HCT116 (cell line): ENCODE results near the gene PRKAG1.

Experiments
- CEBPB ChIP-seq: IDR thresholded peaks from 2 replicates; pipeline ENCODE4 v1.6.1; 2012; ENCODE audit warnings: low read depth
- CTCF ChIP-seq, 3 experiments: fragments of 200-600 bp in 1 of 3; sonication (generic) in 1 of 3; IDR thresholded peaks in 2 of 3; conservative IDR thresholded peaks in 1 of 3; 2 replicates each; pipeline ENCODE4 v1.5.1; 2012 to 2017; ENCODE audit warnings: low read depth in 2 of 3, low read length in 2 of 3, antibody characterized with exemption in 1 of 3, borderline replicate concordance in 1 of 3, control low read depth in 1 of 3, mild to moderate bottlenecking in 1 of 3, mixed read lengths in 1 of 3, mixed run types in 1 of 3, moderate library complexity in 1 of 3; ENCODE audit not compliant: insufficient read depth in 1 of 3
- EGR1 ChIP-seq: IDR thresholded peaks from 2 replicates; pipeline ENCODE4 v1.6.1; 2012; ENCODE audit warnings: low read depth
- EZH2phosphoT487 ChIP-seq: fragments of 200-600 bp; IDR thresholded peaks from 2 replicates; pipeline ENCODE4 v1.6.1; 2018; ENCODE audit warnings: antibody characterized with exemption, borderline replicate concordance
- POLR2AphosphoS5 ChIP-seq: IDR thresholded peaks from 2 replicates; pipeline ENCODE4 v1.6.1; 2011; ENCODE audit warnings: mild to moderate bottlenecking, low read depth, low read length, moderate library complexity
- REST ChIP-seq: IDR thresholded peaks from 2 replicates; pipeline ENCODE4 v1.6.1; 2012; ENCODE audit warnings: low read depth
- SRF ChIP-seq: IDR thresholded peaks from 2 replicates; pipeline ENCODE4 v1.6.1; 2012; ENCODE audit warnings: low read depth
- TCF7L2 ChIP-seq: IDR thresholded peaks from 2 replicates; pipeline ENCODE4 v1.7.0; 2011; ENCODE audit warnings: borderline replicate concordance, inconsistent platforms; ENCODE audit not compliant: insufficient read depth, insufficient read length; ENCODE audit errors: extremely low read depth
- ZBTB33 ChIP-seq: IDR thresholded peaks from 2 replicates; pipeline ENCODE4 v1.6.1; 2011; ENCODE audit warnings: mild to moderate bottlenecking, low read length, moderate library complexity; ENCODE audit not compliant: insufficient replicate concordance; ENCODE audit errors: extremely low read depth

- TF ChIP-seq CTCF (IDR thresholded peaks at IDR 0.05 in 2 of 3, conservative IDR thresholded peaks at IDR 0.05 in 1 of 3; ENCODE audit: borderline replicate concordance in 1 of 3, insufficient read depth in 1 of 3, low read depth in 2 of 3, low read length in 2 of 3), result no peak
- TF ChIP-seq POLR2AphosphoS5, result no peak
- no peak for TF ChIP-seq EZH2phosphoT487
- TF ChIP-seq SRF, result no peak
- no peak for TF ChIP-seq CEBPB
- no peak for TF ChIP-seq TCF7L2
- TF ChIP-seq REST, result no peak
- TF ChIP-seq ZBTB33, result no peak
- no peak for TF ChIP-seq EGR1
These were observed 34.1 kb upstream of the PRKAG1 start for GRCh38 chr12:49052451-49053208.
